D721Med (cell line): ENCODE measurements around the gene PRXL2B.

ENCODE experiments used
- DNase-seq: peaks from one replicate; pipeline ENCODE4 v3.0.0; 2011; ENCODE audit warnings: low spot score; ENCODE audit not compliant: insufficient read length
- FAIRE-seq: peaks from 2 replicates; lab custom pipeline; 2011; peaks lifted over from hg19 to GRCh38; lab: Jason Lieb, UNC
- TF ChIP-seq, protein P1 (sequence below): IDR thresholded peaks from 2 replicates; pipeline ENCODE4 v1.5.1; 2012; ENCODE audit warnings: mild to moderate bottlenecking, control low read depth; ENCODE audit not compliant: insufficient read depth; ENCODE audit errors: missing control alignments

Gene PRXL2B

GRCh38 chr1:2602866-2603520, 16.4 kb downstream of the PRXL2B start:
- TF ChIP-seq, protein P1, sequence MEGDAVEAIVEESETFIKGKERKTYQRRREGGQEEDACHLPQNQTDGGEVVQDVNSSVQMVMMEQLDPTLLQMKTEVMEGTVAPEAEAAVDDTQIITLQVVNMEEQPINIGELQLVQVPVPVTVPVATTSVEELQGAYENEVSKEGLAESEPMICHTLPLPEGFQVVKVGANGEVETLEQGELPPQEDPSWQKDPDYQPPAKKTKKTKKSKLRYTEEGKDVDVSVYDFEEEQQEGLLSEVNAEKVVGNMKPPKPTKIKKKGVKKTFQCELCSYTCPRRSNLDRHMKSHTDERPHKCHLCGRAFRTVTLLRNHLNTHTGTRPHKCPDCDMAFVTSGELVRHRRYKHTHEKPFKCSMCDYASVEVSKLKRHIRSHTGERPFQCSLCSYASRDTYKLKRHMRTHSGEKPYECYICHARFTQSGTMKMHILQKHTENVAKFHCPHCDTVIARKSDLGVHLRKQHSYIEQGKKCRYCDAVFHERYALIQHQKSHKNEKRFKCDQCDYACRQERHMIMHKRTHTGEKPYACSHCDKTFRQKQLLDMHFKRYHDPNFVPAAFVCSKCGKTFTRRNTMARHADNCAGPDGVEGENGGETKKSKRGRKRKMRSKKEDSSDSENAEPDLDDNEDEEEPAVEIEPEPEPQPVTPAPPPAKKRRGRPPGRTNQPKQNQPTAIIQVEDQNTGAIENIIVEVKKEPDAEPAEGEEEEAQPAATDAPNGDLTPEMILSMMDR: no peak
- no peak for FAIRE-seq
- DNase-seq: no peak

GRCh38 chr1:2603521-2604155, 17.1 kb downstream of the PRXL2B start:
- TF ChIP-seq, protein P1: no peak
- DNase-seq (no peak), FAIRE-seq (no peak)

- DNase-seq (no peak), FAIRE-seq (no peak)
- TF ChIP-seq, protein P1: no peak
These were observed 17.7 kb downstream of the PRXL2B start for GRCh38 chr1:2604156-2604843.

DNA sequence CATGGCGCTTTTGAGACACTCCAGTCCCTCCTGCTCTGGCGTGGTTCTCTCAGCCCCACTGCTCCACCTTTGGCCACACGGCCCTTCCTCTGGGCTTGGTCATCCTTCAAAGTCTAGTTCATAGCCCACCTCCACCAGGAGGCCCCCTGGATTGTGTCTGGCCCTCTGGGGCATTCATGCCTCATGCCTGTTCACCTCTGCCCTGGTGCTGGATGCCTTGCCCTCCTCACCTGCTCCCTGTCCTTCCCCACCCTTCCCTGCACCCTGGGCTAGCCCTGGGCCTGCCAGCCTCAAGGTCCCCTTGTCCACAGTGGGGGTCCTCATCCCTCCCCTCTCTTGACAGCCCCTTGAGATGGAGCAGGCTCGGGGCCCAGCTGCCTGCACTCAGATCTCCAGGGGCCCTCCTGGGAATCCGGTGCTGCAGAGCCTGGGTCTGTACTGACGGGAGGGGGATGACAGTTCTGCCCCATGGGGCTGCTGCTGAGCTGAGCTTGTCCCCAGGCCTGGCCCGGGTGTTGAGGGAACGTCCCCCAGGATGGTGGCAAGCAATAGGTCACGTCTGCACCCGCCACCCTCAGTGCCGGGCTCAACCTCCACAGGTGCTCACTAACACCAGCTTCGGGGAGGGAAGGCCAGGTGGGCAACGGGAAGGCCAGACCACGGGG, 18.4 kb downstream of the PRXL2B start:
- TF ChIP-seq, protein P1: no peak
- DNase-seq: no peak
- no peak for FAIRE-seq

DNA sequence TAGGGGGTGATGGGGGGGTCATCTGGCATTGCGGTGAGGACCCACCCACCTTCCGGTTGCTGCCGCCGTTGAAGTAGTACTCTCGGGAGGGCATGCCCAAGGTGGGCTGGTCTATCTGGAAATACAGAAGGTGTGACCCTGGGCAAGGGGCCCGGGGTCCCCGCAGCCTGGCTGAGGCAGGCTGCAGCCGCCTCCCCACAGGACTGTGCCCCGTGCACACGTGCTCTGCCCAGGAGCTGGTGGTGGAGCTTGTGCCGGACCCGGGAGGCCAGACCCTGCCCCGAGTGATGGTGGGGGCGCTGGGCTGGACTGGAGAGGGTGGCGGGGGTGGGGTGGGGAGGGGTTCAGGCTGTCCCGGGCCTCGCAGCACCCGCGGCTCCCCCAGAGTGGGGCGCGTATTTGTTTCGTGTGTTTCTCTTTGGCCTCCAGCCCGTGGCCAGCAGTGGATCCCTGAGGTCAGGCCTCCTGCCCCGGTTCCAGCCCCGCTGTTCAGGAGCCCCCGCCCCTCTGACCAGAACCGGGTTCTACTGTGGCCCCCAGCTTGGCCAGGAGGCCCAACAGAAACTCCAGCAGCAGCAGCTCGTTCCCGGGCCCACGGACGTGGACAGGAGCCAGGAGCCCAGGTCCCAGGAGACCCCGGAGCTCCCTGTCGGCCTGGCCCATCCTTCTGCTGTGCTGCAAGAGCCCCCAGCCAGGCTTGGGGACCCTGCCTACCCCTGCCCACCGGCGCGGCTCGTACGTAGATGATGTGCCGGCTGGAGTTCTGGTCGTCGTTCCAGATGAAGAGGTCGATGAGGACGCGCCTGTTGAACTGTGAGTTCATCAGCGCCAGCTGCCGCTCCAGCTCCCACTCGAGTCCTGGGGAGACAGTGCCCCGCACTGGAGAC, 19.2 kb downstream of the PRXL2B start:
- DNase-seq: no peak
- TF ChIP-seq, protein P1: no peak
- no peak for FAIRE-seq

GRCh38 chr1:2606396-2606880, 19.9 kb downstream of the PRXL2B start:
- FAIRE-seq (no peak), DNase-seq (no peak)
- TF ChIP-seq, protein P1: no peak
